ENCODE measurements around the gene ZBTB40. TPM values are rescaled to one million over a fixed set of nuclear protein-coding genes. Genes with fewer than 3 reads are reported as not detected.

ZBTB40 gene
- total and polyA plus RNA-seq, 2 of the 13 experiments (the other 11 are each of a cell fraction or from before 2014, with no cell fraction given) = 8.8 to 16.5 TPM

GRCh38 chr1:22494144-22494543 is 42.5 kb downstream of the ZBTB40 start (continued):
- no peak for TF ChIP-seq ZNF142 (CRISPR knock-in tag; IDR thresholded peaks at IDR 0.05)
- no peak for TF ChIP-seq SRF (IDR thresholded peaks at IDR 0.05; ENCODE audit: low read depth, low read length)
- no peak for TF ChIP-seq POGZ (CRISPR knock-in tag; IDR thresholded peaks at IDR 0.05)
- no peak for TF ChIP-seq HNRNPK (IDR thresholded peaks at IDR 0.05; ENCODE audit: low read depth, low read length, poor library complexity, severe bottlenecking)
- TF ChIP-seq NFKBIZ (CRISPR knock-in tag; IDR thresholded peaks at IDR 0.05) = no peak
- no peak for TF ChIP-seq ATF1 (CRISPR knock-in tag; IDR thresholded peaks at IDR 0.05)
- no peak for TF ChIP-seq ZNF121 (CRISPR knock-in tag; IDR thresholded peaks at IDR 0.05)
- TF ChIP-seq ZFP82 (CRISPR knock-in tag; IDR thresholded peaks at IDR 0.05; ENCODE audit: borderline replicate concordance) = no peak

All from HepG2 (cell line).